Panc1 (cell line): ENCODE measurements around the gene COMMD4. TPM values are rescaled to one million over a fixed set of nuclear protein-coding genes. Genes with fewer than 3 reads are reported as not detected.
A peak's percentile ranks its signal among the peaks of the same experiment; 100 is the strongest.

ENCODE experiments used
- ATAC-seq: fragments of 200-7000 bp; cut with Tn5 transposase; 2 replicates; pipeline ENCODE4 v1.9.1; 2020; ENCODE audit warnings: mild to moderate bottlenecking, moderate library complexity
- BruUV-seq: library from RNA; stranded (reverse); fragments of 400-500 nt; replicated peaks from 2 replicates; lab custom pipeline; 2021; lab: Mats Ljungman, UMichigan
- CTCF ChIA-PET: fragments of 300-600 bp; sonication (Branson Sonifier 250); formaldehyde crosslinking; loops from one replicate; lab custom pipeline; 2022; ENCODE audit warnings: antibody characterized with exemption; lab: Charles Lee
- POLR2A ChIA-PET: fragments of 300-600 bp; sonication (Branson Sonifier 250); formaldehyde crosslinking; loops from one replicate; lab custom pipeline; 2022; ENCODE audit warnings: antibody characterized with exemption; lab: Charles Lee
- DNase-seq: peaks from one replicate; pipeline ENCODE4 v3.0.0-alpha.2; 2010; ENCODE audit warnings: low read depth, low spot score
- H3K27ac ChIP-seq: 2 replicates; pipeline ENCODE4 v1.5.1; 2011; ENCODE audit warnings: mild to moderate bottlenecking, low read length, inconsistent platforms
- H3K27me3 ChIP-seq: fragments of 200-500 bp; sonication (Bioruptor generic); 2 replicates; pipeline ENCODE4 v1.6.0; 2014; ENCODE audit warnings: low read length, inconsistent platforms; ENCODE audit not compliant: control insufficient read depth, insufficient read depth
- H3K36me3 ChIP-seq: fragments of 200-500 bp; sonication (Bioruptor generic); 2 replicates; pipeline ENCODE4 v1.5.1; 2014; ENCODE audit warnings: inconsistent platforms, mild to moderate bottlenecking, low read length, moderate library complexity; ENCODE audit not compliant: control insufficient read depth, insufficient read depth
- H3K4me1 ChIP-seq: 2 replicates; pipeline ENCODE4 v1.5.1; 2011; ENCODE audit warnings: inconsistent platforms, mild to moderate bottlenecking, low read length, moderate library complexity; ENCODE audit not compliant: control insufficient read depth, insufficient read depth
- H3K4me3 ChIP-seq, 2 experiments: 2 replicates each; pipeline ENCODE4 v1.5.1; 2011 to 2012; ENCODE audit warnings: low read depth in 2 of 2, low read length in 2 of 2, mild to moderate bottlenecking in 2 of 2, inconsistent platforms in 1 of 2, moderate library complexity in 1 of 2
- H3K9me3 ChIP-seq: fragments of 200-500 bp; sonication (Bioruptor generic); 2 replicates; pipeline ENCODE4 v1.5.1; 2014; ENCODE audit warnings: low read depth, mild to moderate bottlenecking, inconsistent platforms, low read length, moderate library complexity; ENCODE audit not compliant: control insufficient read depth, insufficient read depth
- POLR2AphosphoS5 ChIP-seq: IDR thresholded peaks from 2 replicates; pipeline ENCODE4 v1.6.1; 2012; ENCODE audit warnings: mild to moderate bottlenecking, low read depth, low read length, moderate library complexity
- SIN3A ChIP-seq: IDR thresholded peaks from 2 replicates; pipeline ENCODE4 v1.6.1; 2012; ENCODE audit warnings: low read depth, mild to moderate bottlenecking, low read length, moderate library complexity, borderline replicate concordance; ENCODE audit not compliant: insufficient read depth
- TCF7L2 ChIP-seq: IDR thresholded peaks from 2 replicates; pipeline ENCODE4 v1.6.1; 2011; ENCODE audit warnings: mild to moderate bottlenecking, low read depth, low read length, inconsistent platforms
- in situ Hi-C: cut with HindIII; loops from 2 replicates; pipeline ENCODE4 v1.10.0; 2016; ENCODE audit warnings: low sequenced_read_pairs, low pct_unique_long_range_greater_than_20kb
- intact Hi-C: fragments of 100-400 bp; cut with micrococcal nuclease; formaldehyde crosslinking; loops from one replicate; pipeline ENCODE4 v1.10.0; 2022; ENCODE audit not compliant: unreplicated experiment
- total RNA-seq: library from RNA; stranded (reverse); gene quantifications from one replicate; pipeline ENCODE4 v1.2.1, GENCODE V29; 2021; ENCODE audit not compliant: unreplicated experiment
- TF ChIP-seq, protein P1 (sequence below): fragments of 450-650 bp; IDR thresholded peaks from 2 replicates; pipeline ENCODE4 v1.5.1; 2017; ENCODE audit warnings: mild to moderate bottlenecking
- TF ChIP-seq, protein P2 (sequence below), 2 experiments: IDR thresholded peaks; 2 replicates each; pipeline ENCODE4 v1.6.1; 2011 to 2012; ENCODE audit warnings: low read depth in 2 of 2, control low read depth in 1 of 2, low read length in 1 of 2, mild to moderate bottlenecking in 1 of 2, moderate library complexity in 1 of 2; ENCODE audit not compliant: insufficient read depth in 1 of 2

The COMMD4 gene
- total RNA-seq, 1 experiment from 2014 or later, result 250 TPM

DNA sequence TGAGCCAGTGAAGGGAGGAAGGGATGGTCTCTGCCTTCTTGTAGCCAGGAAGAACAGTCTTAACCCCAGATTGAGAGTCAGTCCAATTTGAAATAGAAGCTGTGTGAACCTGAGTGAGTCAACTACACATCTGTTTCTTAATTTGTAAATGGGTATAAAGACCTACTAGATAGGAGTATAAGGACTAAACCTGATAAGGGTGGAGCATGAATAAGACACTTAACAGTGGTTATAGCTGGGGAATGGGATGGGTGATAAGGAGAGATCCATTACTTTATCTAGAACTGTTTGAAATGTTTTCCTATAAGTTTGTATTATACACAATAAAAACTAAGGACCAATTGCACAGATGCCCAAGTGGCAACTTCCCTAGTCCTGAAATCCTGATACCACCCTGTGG, 31.1 kb downstream of the COMMD4 start:
- H3K36me3 ChIP-seq, result peaks cover 17% of the 10 kb centered on the region
- no peak for ATAC-seq
- H3K27me3 ChIP-seq, result no peaks in the 10 kb centered on the region
- ChIA-PET POLR2A (no interaction called here), CTCF (no interaction called here)
- in situ Hi-C loops (no loop called here), intact Hi-C loops (no loop called here)
- no peaks in the 10 kb centered on the region for H3K9me3 ChIP-seq
- peak overlapping the region; percentile 72; the same call in 1 of the 2 replicates for H3K27ac ChIP-seq
- H3K4me3 ChIP-seq, result peak overlapping the region in 1 of 2 experiments; percentile 91; a peak in 1 of 4 replicates
- H3K4me1 ChIP-seq, result peaks cover 15% of the 10 kb centered on the region
- TF ChIP-seq TCF7L2 (no peak), SIN3A (no peak), POLR2AphosphoS5 (no peak)
- TF ChIP-seq, protein P1, sequence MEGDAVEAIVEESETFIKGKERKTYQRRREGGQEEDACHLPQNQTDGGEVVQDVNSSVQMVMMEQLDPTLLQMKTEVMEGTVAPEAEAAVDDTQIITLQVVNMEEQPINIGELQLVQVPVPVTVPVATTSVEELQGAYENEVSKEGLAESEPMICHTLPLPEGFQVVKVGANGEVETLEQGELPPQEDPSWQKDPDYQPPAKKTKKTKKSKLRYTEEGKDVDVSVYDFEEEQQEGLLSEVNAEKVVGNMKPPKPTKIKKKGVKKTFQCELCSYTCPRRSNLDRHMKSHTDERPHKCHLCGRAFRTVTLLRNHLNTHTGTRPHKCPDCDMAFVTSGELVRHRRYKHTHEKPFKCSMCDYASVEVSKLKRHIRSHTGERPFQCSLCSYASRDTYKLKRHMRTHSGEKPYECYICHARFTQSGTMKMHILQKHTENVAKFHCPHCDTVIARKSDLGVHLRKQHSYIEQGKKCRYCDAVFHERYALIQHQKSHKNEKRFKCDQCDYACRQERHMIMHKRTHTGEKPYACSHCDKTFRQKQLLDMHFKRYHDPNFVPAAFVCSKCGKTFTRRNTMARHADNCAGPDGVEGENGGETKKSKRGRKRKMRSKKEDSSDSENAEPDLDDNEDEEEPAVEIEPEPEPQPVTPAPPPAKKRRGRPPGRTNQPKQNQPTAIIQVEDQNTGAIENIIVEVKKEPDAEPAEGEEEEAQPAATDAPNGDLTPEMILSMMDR, result no peak
- TF ChIP-seq, protein P2, sequence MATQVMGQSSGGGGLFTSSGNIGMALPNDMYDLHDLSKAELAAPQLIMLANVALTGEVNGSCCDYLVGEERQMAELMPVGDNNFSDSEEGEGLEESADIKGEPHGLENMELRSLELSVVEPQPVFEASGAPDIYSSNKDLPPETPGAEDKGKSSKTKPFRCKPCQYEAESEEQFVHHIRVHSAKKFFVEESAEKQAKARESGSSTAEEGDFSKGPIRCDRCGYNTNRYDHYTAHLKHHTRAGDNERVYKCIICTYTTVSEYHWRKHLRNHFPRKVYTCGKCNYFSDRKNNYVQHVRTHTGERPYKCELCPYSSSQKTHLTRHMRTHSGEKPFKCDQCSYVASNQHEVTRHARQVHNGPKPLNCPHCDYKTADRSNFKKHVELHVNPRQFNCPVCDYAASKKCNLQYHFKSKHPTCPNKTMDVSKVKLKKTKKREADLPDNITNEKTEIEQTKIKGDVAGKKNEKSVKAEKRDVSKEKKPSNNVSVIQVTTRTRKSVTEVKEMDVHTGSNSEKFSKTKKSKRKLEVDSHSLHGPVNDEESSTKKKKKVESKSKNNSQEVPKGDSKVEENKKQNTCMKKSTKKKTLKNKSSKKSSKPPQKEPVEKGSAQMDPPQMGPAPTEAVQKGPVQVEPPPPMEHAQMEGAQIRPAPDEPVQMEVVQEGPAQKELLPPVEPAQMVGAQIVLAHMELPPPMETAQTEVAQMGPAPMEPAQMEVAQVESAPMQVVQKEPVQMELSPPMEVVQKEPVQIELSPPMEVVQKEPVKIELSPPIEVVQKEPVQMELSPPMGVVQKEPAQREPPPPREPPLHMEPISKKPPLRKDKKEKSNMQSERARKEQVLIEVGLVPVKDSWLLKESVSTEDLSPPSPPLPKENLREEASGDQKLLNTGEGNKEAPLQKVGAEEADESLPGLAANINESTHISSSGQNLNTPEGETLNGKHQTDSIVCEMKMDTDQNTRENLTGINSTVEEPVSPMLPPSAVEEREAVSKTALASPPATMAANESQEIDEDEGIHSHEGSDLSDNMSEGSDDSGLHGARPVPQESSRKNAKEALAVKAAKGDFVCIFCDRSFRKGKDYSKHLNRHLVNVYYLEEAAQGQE (IDR thresholded peaks at IDR 0.05; ENCODE audit: insufficient read depth in 1 of 2, low read depth in 2 of 2, low read length in 1 of 2), result no peak
- DNase-seq, result no peak
- BruUV-seq, result TSS peak; percentile 34

DNA sequence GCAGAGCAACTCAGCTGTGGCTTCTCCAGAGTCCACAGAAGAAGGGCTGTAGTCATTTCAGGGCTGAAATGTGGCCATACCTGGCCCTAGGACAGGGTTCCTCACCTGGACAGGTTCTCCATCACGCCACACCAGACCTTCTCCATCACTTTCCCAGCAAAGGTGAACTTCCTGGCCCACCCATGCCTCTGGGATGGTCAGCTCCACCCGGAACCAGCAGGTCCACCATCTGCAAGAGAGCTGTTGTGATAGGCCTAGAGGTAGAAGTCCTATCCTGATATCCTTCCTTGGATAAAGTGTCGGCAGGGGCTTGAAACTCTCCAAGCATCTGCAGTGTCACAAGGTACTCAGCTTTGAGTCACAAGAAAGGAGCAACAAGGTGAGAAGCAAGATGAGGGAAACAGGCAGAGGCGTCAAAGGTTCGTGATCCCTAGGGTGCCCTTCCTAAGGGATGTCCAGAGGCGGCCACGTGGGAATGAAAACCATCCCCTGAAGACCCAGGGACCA, 31.6 kb downstream of the COMMD4 start:
- ChIA-PET CTCF (interaction anchor here (0.5 to 1.1 kb wide), 9 partner anchors 21 to 428 kb away, joined by 3 to 10 read pairs (median 3); partner anchors contain the start of gene SNX33), POLR2A (interaction anchor here (0.6 to 1.3 kb wide), 4 partner anchors 87 to 323 kb away, joined by 3 to 7 read pairs (median 4); no protein-coding TSS in a partner anchor)
- Histone ChIP-seq H3K4me3 (peak overlapping the region; percentile 74 to 91), H3K4me1 (peaks cover 15% of the 10 kb centered on the region), H3K9me3 (no peaks in the 10 kb centered on the region), H3K36me3 (peaks cover 17% of the 10 kb centered on the region), H3K27me3 (no peaks in the 10 kb centered on the region), H3K27ac (peak overlapping the region; percentile 72)
- BruUV-seq, result no TSS peak
- ATAC-seq (no peak), DNase-seq (no peak)
- TF ChIP-seq TCF7L2 (no peak), POLR2AphosphoS5 (no peak), SIN3A (no peak)
- TF ChIP-seq, protein P2 (IDR thresholded peaks at IDR 0.05; ENCODE audit: insufficient read depth in 1 of 2, low read depth in 2 of 2, low read length in 1 of 2), result no peak
- TF ChIP-seq, protein P1, result no peak
- intact Hi-C loops (no loop called here), in situ Hi-C loops (no loop called here)
